Neural cell (in vitro differentiated cells): ENCODE data around the gene PRR5L. TPM values are rescaled to one million over a fixed set of nuclear protein-coding genes. Genes with fewer than 3 reads are reported as not detected.

Experiments
- H2AFZ ChIP-seq: fragments of 200-600, 300-800 bp; sonication (generic), shearing (Covaris generic); 2 replicates; pipeline ENCODE4 v1.6.0; 2014; ENCODE audit warnings: low read depth, mild to moderate bottlenecking, antibody characterized with exemption, low read length, moderate library complexity
- H3F3A ChIP-seq: fragments of 200-600 bp; shearing (Covaris generic); 2 replicates; pipeline ENCODE4 v1.6.1; 2016; ENCODE audit warnings: mild to moderate bottlenecking, moderate library complexity, mixed read lengths, antibody characterized with exemption, low read length; ENCODE audit not compliant: insufficient read depth, poor library complexity, severe bottlenecking
- H3K27ac ChIP-seq: fragments of 200-600, 300-800 bp; sonication (generic), shearing (Covaris generic); 2 replicates; pipeline ENCODE4 v1.5.1; 2014; ENCODE audit warnings: mild to moderate bottlenecking, low read length, moderate library complexity
- H3K27me3 ChIP-seq: fragments of 300-800, 200-600 bp; sonication (generic), shearing (Covaris generic); 2 replicates; pipeline ENCODE4 v1.6.0; 2014; ENCODE audit warnings: mild to moderate bottlenecking, low read depth, low read length, moderate library complexity; ENCODE audit not compliant: insufficient read depth
- H3K36me3 ChIP-seq: fragments of 300-800, 200-600 bp; sonication (generic), shearing (Covaris generic); 2 replicates; pipeline ENCODE4 v1.5.1; 2014; ENCODE audit warnings: mild to moderate bottlenecking, antibody characterized with exemption, low read length, moderate library complexity; ENCODE audit not compliant: insufficient read depth
- H3K4me2 ChIP-seq: fragments of 300-800, 200-600 bp; sonication (generic), shearing (Covaris generic); 2 replicates; pipeline ENCODE4 v1.6.0; 2014; ENCODE audit warnings: mild to moderate bottlenecking, low read length
- H3K4me3 ChIP-seq: fragments of 300-800, 200-600 bp; sonication (generic), shearing (Covaris generic); 2 replicates; pipeline ENCODE4 v1.5.1; 2014; ENCODE audit warnings: mild to moderate bottlenecking, low read length, moderate library complexity
- H3K79me2 ChIP-seq: fragments of 200-600 bp; shearing (Covaris generic); replicated peaks from 2 replicates; pipeline ENCODE4 v1.6.0; 2014; ENCODE audit warnings: mild to moderate bottlenecking, low read length, moderate library complexity; ENCODE audit not compliant: insufficient read depth
- H3K9ac ChIP-seq: fragments of 300-800, 200-600 bp; sonication (generic), shearing (Covaris generic); 2 replicates; pipeline ENCODE4 v1.6.1; 2016; ENCODE audit warnings: mild to moderate bottlenecking, low read length, mixed read lengths
- H3K9me2 ChIP-seq: fragments of 200-600 bp; shearing (Covaris generic); 2 replicates; pipeline ENCODE4 v1.6.1; 2016; ENCODE audit warnings: mild to moderate bottlenecking, low read length, mixed read lengths; ENCODE audit not compliant: insufficient read depth
- H3K9me3 ChIP-seq: fragments of 200-600, 300-800 bp; sonication (generic), shearing (Covaris generic); 2 replicates; pipeline ENCODE4 v1.6.1; 2016; ENCODE audit warnings: mild to moderate bottlenecking, mixed run types, low read length, moderate library complexity, mixed read lengths
- H4K20me1 ChIP-seq: fragments of 200-600 bp; shearing (Covaris generic); 2 replicates; pipeline ENCODE4 v1.6.1; 2016; ENCODE audit warnings: mild to moderate bottlenecking, mixed run types; ENCODE audit not compliant: insufficient read depth
- CTCF ChIP-seq: fragments of 450-650 bp; IDR thresholded peaks from 2 replicates; pipeline ENCODE4 v1.5.1; 2014; ENCODE audit warnings: antibody characterized with exemption, mild to moderate bottlenecking, moderate library complexity; ENCODE audit not compliant: poor library complexity, severe bottlenecking
- EP300 ChIP-seq: fragments of 450-650 bp; conservative IDR thresholded peaks from 2 replicates; pipeline ENCODE4 v1.6.1; 2014; ENCODE audit warnings: antibody characterized with exemption, mild to moderate bottlenecking, moderate library complexity; ENCODE audit not compliant: poor library complexity, severe bottlenecking
- EZH2 ChIP-seq: fragments of 200-600, 300-800 bp; shearing (Covaris generic), sonication (generic); IDR thresholded peaks from 2 replicates; pipeline ENCODE4 v1.6.1; 2014; ENCODE audit warnings: antibody characterized with exemption, low read length, borderline replicate concordance, mild to moderate bottlenecking; ENCODE audit not compliant: insufficient read depth, poor library complexity, severe bottlenecking
- POLR2AphosphoS5 ChIP-seq: IDR thresholded peaks from 2 replicates; pipeline ENCODE4 v1.6.1; 2012
- REST ChIP-seq: IDR thresholded peaks from 2 replicates; pipeline ENCODE4 v1.6.1; 2012; ENCODE audit warnings: borderline replicate concordance
- SMC3 ChIP-seq: fragments of 450-650 bp; conservative IDR thresholded peaks from 2 replicates; pipeline ENCODE4 v1.6.1; 2014; ENCODE audit warnings: antibody characterized with exemption, mild to moderate bottlenecking, moderate library complexity; ENCODE audit not compliant: poor library complexity
- TAF1 ChIP-seq: IDR thresholded peaks from 2 replicates; pipeline ENCODE4 v1.6.1; 2012; ENCODE audit warnings: low read depth
- polyA plus RNA-seq: library from polyadenylated mRNA; depleted of rRNA; stranded (reverse); fragments of >200 nt; gene quantifications from 2 replicates; pipeline ENCODE4 v1.2.3, GENCODE V29; 2014

PRR5L gene
- polyA plus RNA-seq, 1 donor from 2014 or later = 0.22 TPM

GRCh38 chr11:36311926-36312595, 16.0 kb downstream of the PRR5L start:
- H3K79me2 ChIP-seq = no peaks in the 10 kb centered on the region
- TF ChIP-seq TAF1 (no peak), POLR2AphosphoS5 (no peak), SMC3 (no peak), REST (no peak), EZH2 (no peak), CTCF (no peak)
- H3K27me3 ChIP-seq = no peaks in the 10 kb centered on the region
- H3K9me2 ChIP-seq = no peaks in the 10 kb centered on the region
- H3F3A ChIP-seq = no peaks in the 10 kb centered on the region
- no peak overlapping the region for H3K9ac ChIP-seq
- no peaks in the 10 kb centered on the region for H4K20me1 ChIP-seq
- no peaks in the 10 kb centered on the region for H3K9me3 ChIP-seq
- H3K36me3 ChIP-seq = no peaks in the 10 kb centered on the region
- H3K4me2 ChIP-seq = no peak overlapping the region
- H3K27ac ChIP-seq = no peak overlapping the region
- H2AFZ ChIP-seq = no peak overlapping the region
- H3K4me3 ChIP-seq = no peak overlapping the region

- H3K79me2 ChIP-seq = no peaks in the 10 kb centered on the region
- H4K20me1 ChIP-seq = no peaks in the 10 kb centered on the region
- H3K9me3 ChIP-seq = no peaks in the 10 kb centered on the region
- no peak overlapping the region for H2AFZ ChIP-seq
- H3K27ac ChIP-seq = no peak overlapping the region
- H3K9ac ChIP-seq = no peak overlapping the region
- TF ChIP-seq EP300 = no peak
- H3K9me2 ChIP-seq = no peaks in the 10 kb centered on the region
- no peak overlapping the region for H3K4me2 ChIP-seq
- no peaks in the 10 kb centered on the region for H3K36me3 ChIP-seq
- no peak overlapping the region for H3K4me3 ChIP-seq
- no peaks in the 10 kb centered on the region for H3F3A ChIP-seq
- no peaks in the 10 kb centered on the region for H3K27me3 ChIP-seq
Measured at GRCh38 chr11:36312611-36313472, 16.8 kb downstream of the PRR5L start.
